Activated naive CD4-positive, alpha-beta T cell treated with anti-CD3 and anti-CD28 coated beads, Interleukin-2, amount 10 ng/mL, durations not matched to agents 7 days and 5 days (primary cell): ENCODE results near the gene DLG2.

Experiments used
- CTCF ChIA-PET: fragments of 350-600 bp; sonication (Branson Sonifier 250); formaldehyde crosslinking; loops from one replicate; lab custom pipeline; 2021; ENCODE audit warnings: antibody characterized with exemption; lab: Charles Lee
- DNase-seq: peaks from one replicate; pipeline ENCODE4 v3.0.0-alpha.2; 2020
- H3K27ac Mint-ChIP-seq: one replicate; pipeline ENCODE4 v1.8.0; 2021; ENCODE audit warnings: mild to moderate bottlenecking, moderate library complexity, mixed read lengths
- H3K27me3 Mint-ChIP-seq: one replicate; pipeline ENCODE4 v1.8.0; 2021; ENCODE audit warnings: mild to moderate bottlenecking, mixed read lengths
- H3K36me3 Mint-ChIP-seq: one replicate; pipeline ENCODE4 v1.8.0; 2021; ENCODE audit warnings: mixed read lengths
- H3K4me1 Mint-ChIP-seq: one replicate; pipeline ENCODE4 v1.8.0; 2021; ENCODE audit warnings: mixed read lengths
- H3K4me3 Mint-ChIP-seq: one replicate; pipeline ENCODE4 v1.8.0; 2021; ENCODE audit warnings: mild to moderate bottlenecking, moderate library complexity, mixed read lengths
- H3K9me3 Mint-ChIP-seq: one replicate; pipeline ENCODE4 v1.8.0; 2021; ENCODE audit warnings: mixed read lengths

The DLG2 gene

DNA sequence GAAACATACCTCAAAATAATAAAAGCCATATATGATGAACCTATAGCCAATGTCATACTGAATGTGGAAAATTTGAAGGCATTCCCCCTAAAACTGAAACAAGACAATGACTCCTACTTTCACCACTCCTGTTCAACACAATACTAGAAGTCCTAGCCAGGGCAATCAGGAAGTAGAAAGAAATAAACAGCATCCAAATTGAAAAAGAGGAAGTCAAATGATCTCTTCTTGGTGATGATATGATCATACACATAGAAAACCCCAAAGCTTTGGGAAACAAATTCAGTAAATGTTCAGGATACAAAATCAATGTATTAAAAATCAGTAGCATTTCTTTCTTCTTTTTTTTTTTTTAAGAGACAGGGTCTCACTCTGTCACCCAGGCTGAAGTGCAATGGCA is 109.9 kb downstream of the DLG2 start:
- Mint-ChIP-seq H3K27me3 (no peaks in the 10 kb centered on the region), H3K4me1 (no peaks in the 10 kb centered on the region), H3K4me3 (no peak overlapping the region), H3K27ac (no peak overlapping the region), H3K36me3 (no peaks in the 10 kb centered on the region), H3K9me3 (peaks cover 13% of the 10 kb centered on the region)
- DNase-seq = no peak
- CTCF ChIA-PET = no interaction called here

DNA sequence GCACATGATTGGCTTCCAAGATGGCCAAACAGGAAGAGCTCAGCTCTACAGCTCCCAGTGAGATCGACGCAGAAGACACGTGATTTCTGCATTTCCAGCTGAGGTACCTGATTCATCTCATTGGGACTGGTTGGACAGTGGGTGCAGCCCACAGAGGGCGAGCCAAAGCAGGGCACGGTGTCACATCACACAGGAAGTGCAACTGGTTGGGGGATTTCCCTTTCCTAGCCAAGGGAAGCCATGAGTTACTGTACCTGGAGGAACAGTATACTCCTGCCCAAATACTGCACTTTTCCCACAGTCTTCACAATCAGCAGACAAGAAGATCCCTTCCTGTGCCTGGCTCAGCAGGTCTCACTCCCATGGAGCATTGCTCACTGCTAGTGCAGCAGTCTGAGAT is 131.2 kb downstream of the DLG2 start:
- Mint-ChIP-seq H3K27ac (no peak overlapping the region), H3K27me3 (no peaks in the 10 kb centered on the region), H3K9me3 (peaks cover 7% of the 10 kb centered on the region), H3K4me1 (no peaks in the 10 kb centered on the region), H3K4me3 (no peak overlapping the region), H3K36me3 (no peaks in the 10 kb centered on the region)
- no peak for DNase-seq
- CTCF ChIA-PET = no interaction called here

DNA sequence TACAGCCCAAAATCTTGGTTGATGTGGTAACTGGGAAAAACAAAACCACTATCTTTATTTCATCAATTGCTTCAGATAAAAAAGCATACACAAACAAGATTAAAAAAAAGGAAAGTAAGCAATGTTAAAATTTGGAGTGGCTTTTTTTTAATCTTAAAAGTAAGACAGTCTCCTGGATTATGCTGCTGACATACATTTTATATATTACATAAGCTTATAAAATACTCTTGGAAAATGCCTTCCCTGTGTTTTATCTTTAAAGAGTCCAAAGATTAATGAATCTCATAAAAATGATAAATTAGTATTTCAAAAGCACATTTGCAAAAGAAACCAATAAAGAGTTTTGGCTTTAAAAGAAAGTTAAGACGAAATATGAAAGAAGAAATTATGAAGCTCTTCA is 132.7 kb downstream of the DLG2 start:
- DNase-seq = no peak
- Mint-ChIP-seq H3K36me3 (no peaks in the 10 kb centered on the region), H3K27ac (no peak overlapping the region), H3K9me3 (peaks cover 5% of the 10 kb centered on the region), H3K4me1 (no peaks in the 10 kb centered on the region), H3K4me3 (no peak overlapping the region), H3K27me3 (no peaks in the 10 kb centered on the region)
- CTCF ChIA-PET = no interaction called here

DNA sequence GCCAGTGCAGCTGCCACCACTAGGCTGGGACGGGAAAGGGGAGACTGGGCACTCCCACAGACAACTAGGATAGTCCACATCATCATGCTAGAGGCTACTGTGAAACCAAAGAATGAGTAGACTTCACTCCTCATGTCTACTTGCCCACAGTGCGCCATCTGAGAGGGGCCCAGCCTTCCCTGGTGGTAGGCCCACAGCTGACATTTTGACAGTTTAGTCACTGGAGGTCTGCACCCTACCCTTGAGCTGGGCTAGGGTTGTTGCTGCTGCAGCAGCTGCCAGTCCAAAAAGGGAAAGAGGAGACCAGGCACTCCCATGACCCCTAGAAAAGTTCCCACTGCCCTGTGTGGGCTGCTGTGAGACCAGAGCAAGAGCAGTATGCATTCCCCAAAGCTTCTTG is 141.2 kb downstream of the DLG2 start:
- peaks cover 25% of the 10 kb centered on the region for H3K9me3 Mint-ChIP-seq
- H3K4me1 Mint-ChIP-seq = no peaks in the 10 kb centered on the region
- no peaks in the 10 kb centered on the region for H3K36me3 Mint-ChIP-seq
- H3K4me3 Mint-ChIP-seq = no peak overlapping the region
- no peaks in the 10 kb centered on the region for H3K27me3 Mint-ChIP-seq
- DNase-seq = no peak
- CTCF ChIA-PET = no interaction called here
- no peak overlapping the region for H3K27ac Mint-ChIP-seq

DNA sequence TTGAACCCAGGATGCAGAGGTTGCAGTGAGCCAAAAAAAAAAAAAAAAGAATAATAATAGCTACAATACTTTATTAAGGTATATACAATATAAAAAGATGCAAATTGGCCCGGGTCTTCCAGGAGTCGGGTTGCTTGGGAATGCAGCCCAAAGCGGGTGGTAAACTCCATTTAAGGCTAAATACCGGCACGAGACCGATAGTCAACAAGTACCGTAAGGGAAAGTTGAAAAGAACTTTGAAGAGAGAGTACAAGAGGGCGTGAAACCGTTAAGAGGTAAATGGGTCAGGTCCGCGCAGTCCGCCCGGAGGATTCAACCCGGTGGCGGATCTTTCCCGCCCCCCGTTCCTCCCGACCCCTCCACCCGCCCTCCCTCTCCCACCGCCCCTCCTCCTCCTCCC is 143.3 kb downstream of the DLG2 start:
- Mint-ChIP-seq H3K9me3 (peaks cover 20% of the 10 kb centered on the region), H3K36me3 (no peaks in the 10 kb centered on the region), H3K4me1 (no peaks in the 10 kb centered on the region), H3K27me3 (no peaks in the 10 kb centered on the region), H3K4me3 (no peak overlapping the region), H3K27ac (no peak overlapping the region)
- CTCF ChIA-PET = no interaction called here
- DNase-seq = no peak

DNA sequence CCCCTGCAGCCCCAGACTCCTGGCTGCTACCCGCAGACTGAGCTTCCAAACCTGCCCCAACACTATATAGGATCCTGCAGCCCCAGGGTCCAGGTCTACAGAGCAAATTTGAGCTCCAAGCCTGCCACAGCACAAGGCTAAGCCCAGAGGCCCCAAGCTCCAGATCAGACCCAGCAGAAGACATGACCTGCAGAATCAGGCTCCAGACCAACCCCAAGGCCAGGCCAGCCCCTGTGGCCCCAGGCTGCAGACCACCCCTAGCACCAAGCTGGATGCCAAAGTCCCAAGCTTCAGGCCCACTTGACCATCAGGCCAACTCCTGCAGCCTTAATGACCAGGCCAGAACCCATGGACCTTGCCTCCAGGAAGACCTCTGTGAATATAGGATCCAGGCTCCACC is 145.3 kb downstream of the DLG2 start:
- no peak overlapping the region for H3K27ac Mint-ChIP-seq
- peaks cover 12% of the 10 kb centered on the region for H3K9me3 Mint-ChIP-seq
- no peak for DNase-seq
- CTCF ChIA-PET = no interaction called here
- H3K4me1 Mint-ChIP-seq = no peaks in the 10 kb centered on the region
- no peaks in the 10 kb centered on the region for H3K27me3 Mint-ChIP-seq
- no peak overlapping the region for H3K4me3 Mint-ChIP-seq
- no peaks in the 10 kb centered on the region for H3K36me3 Mint-ChIP-seq

DNA sequence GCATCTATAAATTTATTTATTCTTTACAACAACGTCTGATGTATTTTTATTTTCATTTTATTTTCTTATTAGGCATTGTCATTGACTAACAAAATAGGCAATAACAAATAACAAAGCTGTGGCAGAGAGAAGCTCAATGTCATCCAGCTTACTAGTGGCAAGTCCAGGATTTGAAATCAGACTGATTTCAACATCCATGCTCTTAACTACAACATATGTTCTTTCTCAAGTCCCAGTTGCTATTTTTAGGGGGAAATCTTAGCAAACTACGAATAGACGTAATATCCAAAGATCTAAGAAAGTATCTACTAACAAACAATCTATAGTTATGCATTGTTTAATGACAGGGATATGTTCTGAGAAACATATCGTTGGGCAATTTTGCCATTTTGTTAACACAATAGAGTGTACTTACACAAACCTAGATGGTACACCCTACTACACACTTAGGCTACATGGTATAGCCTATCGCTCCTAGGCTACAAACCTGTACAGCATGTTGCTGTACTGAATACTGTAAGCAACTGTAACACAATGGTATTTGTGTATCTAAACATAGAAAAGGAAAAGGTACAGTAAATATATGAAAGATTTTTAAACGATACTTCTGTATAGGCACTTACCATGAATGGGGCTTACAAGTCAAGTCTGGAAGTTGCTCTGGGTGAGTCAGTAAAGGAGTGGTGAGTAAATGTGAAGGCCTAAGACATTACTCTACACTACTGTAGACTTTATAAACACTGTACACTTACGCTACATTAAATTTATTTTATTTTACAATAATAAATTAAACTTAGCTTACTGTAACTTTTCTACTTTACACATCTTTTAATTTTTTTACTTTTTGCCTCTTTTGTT is 151.3 kb downstream of the DLG2 start:
- CTCF ChIA-PET = no interaction called here
- no peak for DNase-seq
- H3K36me3 Mint-ChIP-seq = no peaks in the 10 kb centered on the region
- H3K27me3 Mint-ChIP-seq = no peaks in the 10 kb centered on the region
- no peak overlapping the region for H3K27ac Mint-ChIP-seq
- H3K9me3 Mint-ChIP-seq = peaks cover 4% of the 10 kb centered on the region
- no peak overlapping the region for H3K4me3 Mint-ChIP-seq
- H3K4me1 Mint-ChIP-seq = no peaks in the 10 kb centered on the region

DNA sequence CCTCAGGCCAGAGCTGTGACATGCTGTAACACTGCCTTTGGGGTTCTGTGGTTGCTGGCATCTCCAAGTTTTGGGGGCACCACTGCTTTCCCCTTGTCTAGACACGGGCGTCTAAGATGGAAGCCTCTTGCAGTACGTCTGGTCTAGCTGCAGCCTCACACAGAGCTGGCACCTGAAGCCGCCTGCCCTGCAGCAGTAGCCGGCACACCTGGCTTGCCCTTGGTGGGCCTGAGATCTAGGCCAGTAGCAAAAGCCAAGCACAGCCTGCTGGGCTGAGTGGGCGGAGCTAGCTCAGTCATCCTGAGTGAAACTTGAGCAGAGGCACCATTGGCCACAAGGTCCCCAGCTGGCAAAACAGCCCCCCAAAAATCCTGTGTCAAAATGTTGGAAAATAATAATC is 154.2 kb downstream of the DLG2 start:
- Mint-ChIP-seq H3K27me3 (no peaks in the 10 kb centered on the region), H3K4me3 (no peak overlapping the region), H3K36me3 (no peaks in the 10 kb centered on the region), H3K4me1 (no peaks in the 10 kb centered on the region), H3K27ac (no peak overlapping the region), H3K9me3 (peaks cover 18% of the 10 kb centered on the region)
- DNase-seq = no peak
- CTCF ChIA-PET = no interaction called here

DNA sequence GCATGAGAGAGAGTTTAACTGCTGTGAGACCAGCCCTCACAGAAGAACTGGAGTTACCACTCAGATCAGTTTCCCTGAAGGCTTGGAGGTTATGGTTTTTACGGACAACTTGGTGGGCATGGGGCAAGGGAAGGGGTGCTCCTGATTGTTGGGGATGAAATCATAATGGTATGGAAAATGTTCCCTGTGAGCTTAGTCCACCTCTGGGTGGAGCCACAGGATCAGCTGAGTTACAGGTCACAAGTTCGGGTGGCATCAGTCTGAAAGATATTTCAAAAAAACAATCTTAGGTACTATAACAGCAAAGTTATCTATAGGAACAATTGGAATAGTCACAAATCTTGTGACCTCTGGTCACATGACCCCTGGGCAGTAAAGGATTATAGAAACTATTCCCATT is 162.9 kb downstream of the DLG2 start:
- no peaks in the 10 kb centered on the region for H3K4me1 Mint-ChIP-seq

DNA sequence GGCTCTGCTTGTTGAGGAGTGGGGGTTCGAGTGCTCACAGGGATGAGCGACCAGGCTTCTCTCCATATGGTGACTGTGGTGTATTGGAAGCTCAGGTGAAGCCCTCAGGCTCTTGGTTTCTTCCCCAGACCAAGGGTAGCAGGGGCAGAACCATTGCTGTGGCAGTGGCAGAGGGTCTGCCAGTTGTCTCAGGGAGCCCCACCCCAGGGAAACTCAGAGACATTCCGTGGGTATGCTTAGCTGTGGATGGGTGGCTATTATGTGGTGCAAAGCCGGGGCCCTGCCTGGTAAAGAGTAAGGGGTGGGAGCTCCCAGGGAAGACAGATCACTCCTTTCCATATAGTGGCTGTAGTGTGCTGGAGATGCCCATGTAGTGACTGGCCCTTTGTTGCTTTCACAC is 167.8 kb downstream of the DLG2 start:
- H3K27ac Mint-ChIP-seq = no peak overlapping the region
- DNase-seq = no peak
- peaks cover 43% of the 10 kb centered on the region for H3K9me3 Mint-ChIP-seq
- no peaks in the 10 kb centered on the region for H3K4me1 Mint-ChIP-seq
- no peak overlapping the region for H3K4me3 Mint-ChIP-seq
- H3K36me3 Mint-ChIP-seq = no peaks in the 10 kb centered on the region
- no peaks in the 10 kb centered on the region for H3K27me3 Mint-ChIP-seq
- CTCF ChIA-PET = no interaction called here

More for the DNA sequence above, 162.9 kb downstream of the DLG2 start:
- Mint-ChIP-seq H3K4me3 (no peak overlapping the region), H3K27me3 (no peaks in the 10 kb centered on the region), H3K36me3 (no peaks in the 10 kb centered on the region), H3K27ac (no peak overlapping the region), H3K9me3 (peaks cover 38% of the 10 kb centered on the region)
- CTCF ChIA-PET = no interaction called here
- DNase-seq = no peak

DNA sequence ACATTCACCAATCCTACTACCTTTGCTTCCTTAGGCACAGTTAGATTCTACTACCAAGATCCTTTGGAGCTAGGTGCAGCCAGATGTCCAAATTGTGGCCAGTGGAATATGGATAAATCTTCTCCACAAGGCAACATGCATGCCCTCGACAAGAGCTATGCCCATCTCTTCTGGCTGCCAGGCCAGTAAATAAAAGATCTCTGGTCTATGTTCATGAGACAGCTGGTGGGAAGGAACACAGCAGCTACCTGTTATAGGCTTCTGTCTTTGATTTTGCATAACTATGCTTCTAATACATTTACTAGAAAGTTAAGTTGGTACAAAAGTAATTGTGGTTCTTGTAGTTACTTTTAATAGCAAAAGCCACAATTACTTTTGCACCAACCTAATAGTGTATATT is 182.7 kb downstream of the DLG2 start:
- H3K27ac Mint-ChIP-seq = no peak overlapping the region
- DNase-seq = no peak
- peaks cover 2% of the 10 kb centered on the region for H3K9me3 Mint-ChIP-seq
- CTCF ChIA-PET = no interaction called here
- H3K36me3 Mint-ChIP-seq = no peaks in the 10 kb centered on the region
- H3K27me3 Mint-ChIP-seq = no peaks in the 10 kb centered on the region
- H3K4me1 Mint-ChIP-seq = no peaks in the 10 kb centered on the region
- H3K4me3 Mint-ChIP-seq = no peak overlapping the region

DNA sequence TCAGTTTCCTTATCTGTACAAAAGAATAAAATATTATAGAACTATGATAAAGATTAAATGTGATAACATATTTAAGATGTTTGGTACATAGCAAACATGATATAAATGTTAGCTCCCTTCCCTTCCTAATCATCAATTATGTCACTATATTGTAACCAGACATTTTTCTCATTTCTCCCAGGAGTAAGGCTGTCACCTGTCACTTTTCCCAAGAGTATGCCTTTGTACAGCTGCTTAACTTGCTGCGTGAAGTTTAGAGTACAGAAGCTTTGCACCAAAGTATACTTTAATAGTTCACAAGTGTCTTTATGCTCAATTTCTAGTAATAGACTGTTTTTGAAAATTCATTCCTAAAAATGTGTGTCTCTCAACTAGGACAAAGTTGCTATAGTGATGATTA is 186.9 kb downstream of the DLG2 start:
- H3K4me1 Mint-ChIP-seq = no peaks in the 10 kb centered on the region
- no peak overlapping the region for H3K4me3 Mint-ChIP-seq
- CTCF ChIA-PET = no interaction called here
- DNase-seq = no peak
- no peak overlapping the region for H3K27ac Mint-ChIP-seq
- no peaks in the 10 kb centered on the region for H3K27me3 Mint-ChIP-seq
- H3K9me3 Mint-ChIP-seq = peaks cover 12% of the 10 kb centered on the region
- H3K36me3 Mint-ChIP-seq = no peaks in the 10 kb centered on the region

DNA sequence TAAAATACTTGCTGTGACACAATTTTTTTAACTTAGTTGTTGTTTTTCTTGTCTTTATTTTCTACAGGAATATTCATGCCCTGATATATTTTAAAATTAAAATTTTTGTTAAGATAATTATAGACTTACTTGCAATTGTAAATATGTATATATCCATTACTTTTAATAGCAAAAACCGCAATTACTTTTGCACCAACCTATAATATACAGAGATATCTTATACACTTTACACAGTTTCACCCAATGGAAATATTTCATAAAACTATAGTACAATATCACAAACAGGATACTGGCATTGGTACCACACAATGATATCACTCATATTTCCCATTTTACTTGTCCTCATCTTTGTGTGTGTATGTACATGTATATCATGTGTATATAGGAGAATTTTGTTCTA is 188.8 kb downstream of the DLG2 start:
- CTCF ChIA-PET = no interaction called here
- H3K9me3 Mint-ChIP-seq = peaks cover 25% of the 10 kb centered on the region
- H3K4me1 Mint-ChIP-seq = no peaks in the 10 kb centered on the region
- no peaks in the 10 kb centered on the region for H3K27me3 Mint-ChIP-seq
- no peak overlapping the region for H3K4me3 Mint-ChIP-seq
- DNase-seq = no peak
- no peaks in the 10 kb centered on the region for H3K36me3 Mint-ChIP-seq
- H3K27ac Mint-ChIP-seq = no peak overlapping the region

DNA sequence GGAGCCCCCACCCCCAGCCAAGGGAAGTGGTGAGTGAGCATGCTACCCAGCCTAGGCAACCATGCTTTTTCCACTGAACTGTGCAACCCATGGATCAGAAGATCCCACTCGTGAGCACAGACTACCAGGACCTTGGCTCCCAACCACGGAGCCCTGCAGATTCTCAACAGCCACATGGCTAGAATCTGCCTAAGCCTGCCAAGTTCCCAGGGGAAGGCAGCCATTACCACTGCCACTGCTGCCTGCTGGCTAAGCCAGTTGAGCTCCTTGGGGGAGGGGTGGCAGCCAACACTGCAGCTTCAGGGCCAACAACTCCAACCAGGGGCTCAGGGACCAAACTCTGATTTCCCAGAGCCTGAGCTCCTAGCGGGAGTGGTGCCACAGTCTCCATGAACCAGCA is 195.8 kb downstream of the DLG2 start:
- CTCF ChIA-PET = no interaction called here
- no peaks in the 10 kb centered on the region for H3K36me3 Mint-ChIP-seq
- DNase-seq = no peak
- peaks cover 45% of the 10 kb centered on the region for H3K9me3 Mint-ChIP-seq
- H3K4me1 Mint-ChIP-seq = no peaks in the 10 kb centered on the region
- H3K27ac Mint-ChIP-seq = no peak overlapping the region
- no peaks in the 10 kb centered on the region for H3K27me3 Mint-ChIP-seq
- H3K4me3 Mint-ChIP-seq = no peak overlapping the region

DNA sequence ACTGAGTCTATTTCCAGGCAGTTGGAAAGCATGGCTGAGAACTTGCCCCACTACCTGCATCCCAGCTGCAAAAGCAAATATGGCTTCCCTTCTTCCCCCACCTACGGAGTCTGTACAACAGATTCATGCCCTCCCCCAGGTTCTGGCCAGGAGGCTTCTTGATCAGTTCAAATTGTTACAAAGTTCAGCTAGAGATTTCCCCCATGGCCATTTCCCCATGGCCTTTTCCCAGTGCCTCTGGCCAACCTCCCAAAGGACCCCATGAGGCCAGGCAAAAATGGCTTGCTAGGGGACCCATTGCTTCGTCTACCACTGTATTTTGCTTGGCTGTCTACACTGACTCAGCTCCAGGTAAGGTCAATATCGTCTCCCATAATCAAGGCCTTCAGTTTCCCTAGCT is 203.3 kb downstream of the DLG2 start:
- Mint-ChIP-seq H3K27me3 (no peaks in the 10 kb centered on the region), H3K4me1 (no peaks in the 10 kb centered on the region), H3K27ac (no peak overlapping the region), H3K4me3 (no peak overlapping the region), H3K36me3 (no peaks in the 10 kb centered on the region), H3K9me3 (peaks cover 46% of the 10 kb centered on the region)
- CTCF ChIA-PET = no interaction called here
- DNase-seq = no peak
